HG03064 (cell line): ENCODE measurements around the gene PDK2.

ENCODE experiments used
- ATAC-seq: cut with Tn5 transposase; IDR thresholded peaks from one replicate; pipeline ENCODE4 v1.9.1; 2021; ENCODE audit warnings: low read depth; ENCODE audit not compliant: unreplicated experiment

The PDK2 gene

GRCh38 chr17:50146927-50147665 lies 51.9 kb downstream of the PDK2 start:
- no peak for ATAC-seq

- no peak for ATAC-seq
Observed at GRCh38 chr17:50147841-50148225, 52.7 kb downstream of the PDK2 start.

- peak; percentile 33 for ATAC-seq
Observed at GRCh38 chr17:50148226-50149090, 53.3 kb downstream of the PDK2 start.

- no peak for ATAC-seq
Observed at GRCh38 chr17:50149091-50149416, 53.9 kb downstream of the PDK2 start.

GRCh38 chr17:50149417-50150353 lies 54.5 kb downstream of the PDK2 start:
- ATAC-seq, result no peak

- no peak for ATAC-seq
Observed at GRCh38 chr17:50150354-50151040, 55.3 kb downstream of the PDK2 start, which contains the start of gene PPP1R9B. Gene PPP1R9B (minus strand): TSS chr17:50150677. CDS start chr17:50150513, 164 bp downstream.

GRCh38 chr17:50151041-50151936 lies 56.1 kb downstream of the PDK2 start:
- no peak for ATAC-seq

- ATAC-seq, result no peak
Observed at GRCh38 chr17:50151937-50152547, 56.9 kb downstream of the PDK2 start.

GRCh38 chr17:50152736-50153135 lies 57.6 kb downstream of the PDK2 start:
- ATAC-seq, result no peak

- no peak for ATAC-seq
Observed at GRCh38 chr17:50153650-50154575, 58.8 kb downstream of the PDK2 start.

GRCh38 chr17:50154604-50155003 lies 59.5 kb downstream of the PDK2 start:
- no peak for ATAC-seq

- no peak for ATAC-seq
Observed at GRCh38 chr17:50155115-50155819, 60.1 kb downstream of the PDK2 start.

- no peak for ATAC-seq
Observed at GRCh38 chr17:50157891-50158290, 62.7 kb downstream of the PDK2 start.

- peak; percentile 82 for ATAC-seq
Observed at GRCh38 chr17:50161023-50161910, 66.1 kb downstream of the PDK2 start.
